Measurements from ENCODE around the gene CRYBG2.
A peak's percentile ranks its signal among the peaks of the same experiment; 100 is the strongest.

CRYBG2 gene

GRCh38 chr1:26364956-26365355 is 11.0 kb upstream of the CRYBG2 start:
- Histone ChIP-seq H4K20me1 (ENCODE audit: insufficient read depth, low read length) (no peaks in the 10 kb centered on the region), H3K9me3 (ENCODE audit: insufficient read depth, low read length) (no peaks in the 10 kb centered on the region), H3K36me3 (replicated peaks; ENCODE audit: low read depth, low read length) (no peaks in the 10 kb centered on the region), H3K4me1 (ENCODE audit: low read length) (no peaks in the 10 kb centered on the region), H3K4me3 (ENCODE audit: low read length) (no peak overlapping the region), H3K27ac (ENCODE audit: low read length) (no peak overlapping the region), H2AFZ (ENCODE audit: low read depth, low read length) (no peak overlapping the region), H3K4me2 (ENCODE audit: low read length) (no peak overlapping the region), H3K27me3 (ENCODE audit: low read depth, low read length) (no peaks in the 10 kb centered on the region), H3K9ac (ENCODE audit: low read length) (no peak overlapping the region), H3K79me2 (ENCODE audit: low read length) (no peaks in the 10 kb centered on the region)
- no peak for TF ChIP-seq CTCF (IDR thresholded peaks at IDR 0.05; ENCODE audit: low read depth, low read length)
- TF ChIP-seq EZH2phosphoT487 (IDR thresholded peaks at IDR 0.05; ENCODE audit: low read depth) = no peak

GRCh38 chr1:26363549-26364448 is 9.9 kb upstream of the CRYBG2 start:
- peak overlapping the region; percentile 61 for H3K4me2 ChIP-seq (ENCODE audit: low read length)
- H2AFZ ChIP-seq (ENCODE audit: low read depth, low read length) = peak overlapping the region; percentile 84
- no peaks in the 10 kb centered on the region for H3K36me3 ChIP-seq (replicated peaks; ENCODE audit: low read depth, low read length)
- H4K20me1 ChIP-seq (ENCODE audit: insufficient read depth, low read length) = no peaks in the 10 kb centered on the region
- H3K27me3 ChIP-seq (ENCODE audit: low read depth, low read length) = no peaks in the 10 kb centered on the region
- H3K9ac ChIP-seq (ENCODE audit: low read length) = no peak overlapping the region
- H3K4me3 ChIP-seq (ENCODE audit: low read length) = peak overlapping the region; percentile 35; the same call in 1 of the 2 replicates
- H3K9me3 ChIP-seq (ENCODE audit: insufficient read depth, low read length) = no peaks in the 10 kb centered on the region
- H3K79me2 ChIP-seq (ENCODE audit: low read length) = no peaks in the 10 kb centered on the region
- H3K27ac ChIP-seq (ENCODE audit: low read length) = no peak overlapping the region
- H3K4me1 ChIP-seq (ENCODE audit: low read length) = no peaks in the 10 kb centered on the region
- TF ChIP-seq EZH2phosphoT487 (IDR thresholded peaks at IDR 0.05; ENCODE audit: low read depth) (no peak), CTCF (IDR thresholded peaks at IDR 0.05; ENCODE audit: low read depth, low read length) (peak; percentile 82)

- H4K20me1 ChIP-seq (ENCODE audit: insufficient read depth, low read length) = no peaks in the 10 kb centered on the region
- no peak overlapping the region for H3K4me2 ChIP-seq (ENCODE audit: low read length)
- H2AFZ ChIP-seq (ENCODE audit: low read depth, low read length) = no peak overlapping the region
- H3K27me3 ChIP-seq (ENCODE audit: low read depth, low read length) = no peaks in the 10 kb centered on the region
- no peaks in the 10 kb centered on the region for H3K4me1 ChIP-seq (ENCODE audit: low read length)
- H3K27ac ChIP-seq (ENCODE audit: low read length) = no peak overlapping the region
- no peak overlapping the region for H3K4me3 ChIP-seq (ENCODE audit: low read length)
- no peak overlapping the region for H3K9ac ChIP-seq (ENCODE audit: low read length)
- no peaks in the 10 kb centered on the region for H3K9me3 ChIP-seq (ENCODE audit: insufficient read depth, low read length)
- TF ChIP-seq CTCF (IDR thresholded peaks at IDR 0.05; ENCODE audit: low read depth, low read length) = no peak
- no peak for TF ChIP-seq EZH2phosphoT487 (IDR thresholded peaks at IDR 0.05; ENCODE audit: low read depth)
- no peaks in the 10 kb centered on the region for H3K36me3 ChIP-seq (replicated peaks; ENCODE audit: low read depth, low read length)
- no peaks in the 10 kb centered on the region for H3K79me2 ChIP-seq (ENCODE audit: low read length)
Measured at GRCh38 chr1:26362331-26362730, 8.4 kb upstream of the CRYBG2 start.

- Histone ChIP-seq H2AFZ (ENCODE audit: low read depth, low read length) (no peak overlapping the region), H3K36me3 (replicated peaks; ENCODE audit: low read depth, low read length) (no peaks in the 10 kb centered on the region), H4K20me1 (ENCODE audit: insufficient read depth, low read length) (no peaks in the 10 kb centered on the region), H3K9ac (ENCODE audit: low read length) (no peak overlapping the region), H3K27me3 (ENCODE audit: low read depth, low read length) (no peaks in the 10 kb centered on the region), H3K4me1 (ENCODE audit: low read length) (no peaks in the 10 kb centered on the region), H3K27ac (ENCODE audit: low read length) (no peak overlapping the region), H3K79me2 (ENCODE audit: low read length) (no peaks in the 10 kb centered on the region), H3K9me3 (ENCODE audit: insufficient read depth, low read length) (no peaks in the 10 kb centered on the region), H3K4me3 (ENCODE audit: low read length) (no peak overlapping the region), H3K4me2 (ENCODE audit: low read length) (no peak overlapping the region)
- TF ChIP-seq CTCF (IDR thresholded peaks at IDR 0.05; ENCODE audit: low read depth, low read length) (no peak), EZH2phosphoT487 (IDR thresholded peaks at IDR 0.05; ENCODE audit: low read depth) (no peak)
Measured at GRCh38 chr1:26361605-26362122, 7.7 kb upstream of the CRYBG2 start.

All from OCI-LY3 (cell line).